ENCODE measurements around the gene SLC22A3. TPM values are rescaled to one million over a fixed set of nuclear protein-coding genes. Genes with fewer than 3 reads are reported as not detected.

The SLC22A3 gene
- total and polyA plus RNA-seq, 2 donors (not counting 1 experiment from before 2014, with no cell fraction given), result under 0.01 to 0.03 TPM

GRCh38 chr6:160333841-160334240 lies 14.3 kb upstream of the SLC22A3 start:
- no peaks in the 10 kb centered on the region for H4K20me1 ChIP-seq (ENCODE audit: control insufficient read depth, extremely low read depth, insufficient read depth, low read length)
- no peak overlapping the region for H3K9ac ChIP-seq (ENCODE audit: insufficient read depth, low read length)
- H3K4me1 ChIP-seq (ENCODE audit: control insufficient read depth, extremely low read depth, insufficient read depth, low read length), result no peaks in the 10 kb centered on the region
- TF ChIP-seq EZH2 (IDR thresholded peaks at IDR 0.05; ENCODE audit: low read length, missing control alignments) (no peak), CTCF (conservative IDR thresholded peaks at IDR 0.05 in 1 of 2, IDR thresholded peaks at IDR 0.05 in 1 of 2; ENCODE audit: low read depth in 1 of 2, low read length in 2 of 2) (no peak)
- H3K27me3 ChIP-seq (ENCODE audit: control insufficient read depth, insufficient read depth, low read length), result no peaks in the 10 kb centered on the region
- H3K27ac ChIP-seq (ENCODE audit: insufficient read depth, low read length), result no peak overlapping the region
- no peaks in the 10 kb centered on the region for H3K36me3 ChIP-seq (ENCODE audit: control insufficient read depth, insufficient read depth, low read length)
- H3K79me2 ChIP-seq (ENCODE audit: control insufficient read depth, insufficient read depth, low read length), result no peaks in the 10 kb centered on the region
- no peak overlapping the region for H3K4me3 ChIP-seq (replicated peaks in 1 of 4; ENCODE audit: control extremely low read depth in 1 of 4, insufficient read depth in 1 of 4, low read depth in 3 of 4, low read length in 4 of 4)
- H3K9me3 ChIP-seq (ENCODE audit: control insufficient read depth, insufficient read depth, low read depth, low read length), result no peaks in the 10 kb centered on the region
- DNase-seq (ENCODE audit: low read depth in 2 of 2), result no peak
- H3K4me2 ChIP-seq (ENCODE audit: extremely low read depth, insufficient read depth, low read length), result no peak overlapping the region
- no peak overlapping the region for H2AFZ ChIP-seq (ENCODE audit: low read length)

- no peaks in the 10 kb centered on the region for H4K20me1 ChIP-seq (ENCODE audit: control insufficient read depth, extremely low read depth, insufficient read depth, low read length)
- no peak overlapping the region for H3K4me3 ChIP-seq (replicated peaks in 1 of 4; ENCODE audit: control extremely low read depth in 1 of 4, insufficient read depth in 1 of 4, low read depth in 3 of 4, low read length in 4 of 4)
- H2AFZ ChIP-seq (ENCODE audit: low read length), result no peak overlapping the region
- no peaks in the 10 kb centered on the region for H3K4me1 ChIP-seq (ENCODE audit: control insufficient read depth, extremely low read depth, insufficient read depth, low read length)
- H3K9me3 ChIP-seq (ENCODE audit: control insufficient read depth, insufficient read depth, low read depth, low read length), result no peaks in the 10 kb centered on the region
- DNase-seq (ENCODE audit: low read depth in 2 of 2), result no peak
- no peaks in the 10 kb centered on the region for H3K36me3 ChIP-seq (ENCODE audit: control insufficient read depth, insufficient read depth, low read length)
- TF ChIP-seq CTCF (conservative IDR thresholded peaks at IDR 0.05 in 1 of 2, IDR thresholded peaks at IDR 0.05 in 1 of 2; ENCODE audit: low read depth in 1 of 2, low read length in 2 of 2), result no peak
- no peak for TF ChIP-seq EZH2 (IDR thresholded peaks at IDR 0.05; ENCODE audit: low read length, missing control alignments)
- no peaks in the 10 kb centered on the region for H3K79me2 ChIP-seq (ENCODE audit: control insufficient read depth, insufficient read depth, low read length)
- no peak overlapping the region for H3K27ac ChIP-seq (ENCODE audit: insufficient read depth, low read length)
- no peak overlapping the region for H3K4me2 ChIP-seq (ENCODE audit: extremely low read depth, insufficient read depth, low read length)
- no peaks in the 10 kb centered on the region for H3K27me3 ChIP-seq (ENCODE audit: control insufficient read depth, insufficient read depth, low read length)
- H3K9ac ChIP-seq (ENCODE audit: insufficient read depth, low read length), result no peak overlapping the region
Measured at GRCh38 chr6:160336200-160336599, 12.0 kb upstream of the SLC22A3 start.

GRCh38 chr6:160337301-160337700 lies 10.9 kb upstream of the SLC22A3 start:
- Histone ChIP-seq H3K4me1 (ENCODE audit: control insufficient read depth, extremely low read depth, insufficient read depth, low read length) (no peaks in the 10 kb centered on the region), H4K20me1 (ENCODE audit: control insufficient read depth, extremely low read depth, insufficient read depth, low read length) (no peaks in the 10 kb centered on the region), H3K4me2 (ENCODE audit: extremely low read depth, insufficient read depth, low read length) (no peak overlapping the region), H3K27me3 (ENCODE audit: control insufficient read depth, insufficient read depth, low read length) (no peaks in the 10 kb centered on the region), H3K36me3 (ENCODE audit: control insufficient read depth, insufficient read depth, low read length) (no peaks in the 10 kb centered on the region), H2AFZ (ENCODE audit: low read length) (no peak overlapping the region), H3K9ac (ENCODE audit: insufficient read depth, low read length) (no peak overlapping the region), H3K4me3 (replicated peaks in 1 of 4; ENCODE audit: control extremely low read depth in 1 of 4, insufficient read depth in 1 of 4, low read depth in 3 of 4, low read length in 4 of 4) (no peak overlapping the region), H3K27ac (ENCODE audit: insufficient read depth, low read length) (no peak overlapping the region), H3K79me2 (ENCODE audit: control insufficient read depth, insufficient read depth, low read length) (no peaks in the 10 kb centered on the region), H3K9me3 (ENCODE audit: control insufficient read depth, insufficient read depth, low read depth, low read length) (no peaks in the 10 kb centered on the region)
- TF ChIP-seq EZH2 (IDR thresholded peaks at IDR 0.05; ENCODE audit: low read length, missing control alignments) (no peak), CTCF (conservative IDR thresholded peaks at IDR 0.05 in 1 of 2, IDR thresholded peaks at IDR 0.05 in 1 of 2; ENCODE audit: low read depth in 1 of 2, low read length in 2 of 2) (no peak)
- peak in 1 of 2 donors; percentile 70 for DNase-seq (ENCODE audit: low read depth in 2 of 2)

All from fibroblast of lung (primary cell).